Stomach (tissue), 4 donors: ENCODE measurements around the gene ACACA.

Experiments used
- POLR2A ChIP-seq, 4 donors: fragments of 450-650 bp; IDR thresholded peaks; one replicate each; pipeline ENCODE4 v1.6.1; 2016; ENCODE audit warnings: antibody characterized with exemption in 4 of 4, control low read depth in 2 of 4, mild to moderate bottlenecking in 1 of 4, moderate library complexity in 1 of 4
- POLR2AphosphoS5 ChIP-seq, 3 donors: sonication (generic); formaldehyde crosslinking; IDR thresholded peaks; one replicate each; pipeline ENCODE4 v1.6.1; 2016; ENCODE audit warnings: antibody characterized with exemption in 3 of 3
- TF ChIP-seq, protein P1 (sequence below), 7 experiments: fragments of 450-650 bp in 4 of 7; fragments of 200-600 bp in 3 of 7; sonication (generic) in 3 of 7; IDR thresholded peaks; one replicate each; pipeline ENCODE4 v1.5.1; 2016 to 2019; ENCODE audit warnings: antibody characterized with exemption in 7 of 7, control low read depth in 2 of 7, mild to moderate bottlenecking in 1 of 7

DNA sequence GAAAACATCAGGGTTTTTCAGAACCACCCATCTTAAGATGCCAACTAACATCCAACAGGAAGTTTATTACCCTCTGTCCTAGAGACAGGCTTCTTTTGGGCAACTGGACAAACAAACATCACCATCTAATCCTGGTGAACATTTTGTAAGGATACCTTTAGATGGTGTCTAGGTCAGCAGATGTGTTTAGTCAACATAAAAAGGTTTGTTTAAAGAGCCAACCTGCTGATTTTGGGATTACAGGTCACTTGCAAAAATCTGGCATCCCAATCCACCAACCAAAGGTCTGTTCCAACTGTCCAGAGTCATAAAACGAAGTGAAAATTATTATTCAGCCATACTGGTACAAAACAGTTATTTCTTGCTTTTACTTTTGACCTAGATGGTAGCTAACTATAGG lies 176.0 kb downstream of the ACACA start:
- TF ChIP-seq, protein P1, sequence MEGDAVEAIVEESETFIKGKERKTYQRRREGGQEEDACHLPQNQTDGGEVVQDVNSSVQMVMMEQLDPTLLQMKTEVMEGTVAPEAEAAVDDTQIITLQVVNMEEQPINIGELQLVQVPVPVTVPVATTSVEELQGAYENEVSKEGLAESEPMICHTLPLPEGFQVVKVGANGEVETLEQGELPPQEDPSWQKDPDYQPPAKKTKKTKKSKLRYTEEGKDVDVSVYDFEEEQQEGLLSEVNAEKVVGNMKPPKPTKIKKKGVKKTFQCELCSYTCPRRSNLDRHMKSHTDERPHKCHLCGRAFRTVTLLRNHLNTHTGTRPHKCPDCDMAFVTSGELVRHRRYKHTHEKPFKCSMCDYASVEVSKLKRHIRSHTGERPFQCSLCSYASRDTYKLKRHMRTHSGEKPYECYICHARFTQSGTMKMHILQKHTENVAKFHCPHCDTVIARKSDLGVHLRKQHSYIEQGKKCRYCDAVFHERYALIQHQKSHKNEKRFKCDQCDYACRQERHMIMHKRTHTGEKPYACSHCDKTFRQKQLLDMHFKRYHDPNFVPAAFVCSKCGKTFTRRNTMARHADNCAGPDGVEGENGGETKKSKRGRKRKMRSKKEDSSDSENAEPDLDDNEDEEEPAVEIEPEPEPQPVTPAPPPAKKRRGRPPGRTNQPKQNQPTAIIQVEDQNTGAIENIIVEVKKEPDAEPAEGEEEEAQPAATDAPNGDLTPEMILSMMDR (IDR thresholded peaks at IDR 0.05): no peak
- TF ChIP-seq POLR2A (IDR thresholded peaks at IDR 0.05): no peak
- no peak for TF ChIP-seq POLR2AphosphoS5 (IDR thresholded peaks at IDR 0.05)
